Keratinocyte (primary cell): Measurements from ENCODE around the gene CGNL1. TPM values are rescaled to one million over a fixed set of nuclear protein-coding genes. Genes with fewer than 3 reads are reported as not detected.

Source experiments
- DNase-seq: peaks from one replicate; pipeline ENCODE4 v3.0.0-alpha.2; 2011; ENCODE audit warnings: low read depth, missing footprints, low spot score
- FAIRE-seq: peaks from 2 replicates; lab custom pipeline; 2011; peaks lifted over from hg19 to GRCh38; lab: Jason Lieb, UNC
- H2AFZ ChIP-seq: 2 replicates; pipeline ENCODE4 v1.6.0; 2012; ENCODE audit warnings: low read length, control low read depth, inconsistent platforms; ENCODE audit not compliant: control insufficient read depth
- H3K27ac ChIP-seq: 2 replicates; pipeline ENCODE4 v1.5.1; 2011; ENCODE audit warnings: low read length; ENCODE audit not compliant: control insufficient read depth, insufficient read depth
- H3K27me3 ChIP-seq: 3 replicates; pipeline ENCODE4 v1.6.0; 2011; ENCODE audit warnings: low read length; ENCODE audit not compliant: control insufficient read depth, insufficient read depth; ENCODE audit errors: extremely low read depth
- H3K36me3 ChIP-seq, 2 experiments: 2 replicates in 1 of 2; 3 replicates in 1 of 2; pipeline ENCODE4 v1.5.1; 2011; ENCODE audit warnings: low read length in 2 of 2, mild to moderate bottlenecking in 1 of 2; ENCODE audit not compliant: control insufficient read depth in 2 of 2, insufficient read depth in 2 of 2; ENCODE audit errors: extremely low read depth in 1 of 2
- H3K4me1 ChIP-seq: 3 replicates; pipeline ENCODE4 v1.5.1; 2011; ENCODE audit warnings: low read length; ENCODE audit not compliant: control insufficient read depth, insufficient read depth; ENCODE audit errors: extremely low read depth
- H3K4me2 ChIP-seq: 3 replicates; pipeline ENCODE4 v1.6.0; 2011; ENCODE audit warnings: low read depth, low read length; ENCODE audit not compliant: control insufficient read depth, insufficient read depth; ENCODE audit errors: extremely low read depth
- H3K4me3 ChIP-seq, 3 experiments: fragments of 200-600 bp in 1 of 3; sonication (generic) in 1 of 3; 2 replicates in 2 of 3; 3 replicates in 1 of 3; pipeline ENCODE4 v1.5.1; 2011 to 2016; ENCODE audit warnings: low read length in 3 of 3, mild to moderate bottlenecking in 3 of 3, control low read depth in 2 of 3, inconsistent platforms in 1 of 3, low read depth in 1 of 3, mixed read lengths in 1 of 3, mixed run types in 1 of 3, moderate library complexity in 1 of 3; ENCODE audit not compliant: control insufficient read depth in 2 of 3, insufficient read depth in 2 of 3; ENCODE audit errors: extremely low read depth in 1 of 3
- H3K79me2 ChIP-seq: 2 replicates; pipeline ENCODE4 v1.6.0; 2012; ENCODE audit warnings: low read length; ENCODE audit not compliant: control insufficient read depth, insufficient read depth
- H3K9ac ChIP-seq: 3 replicates; pipeline ENCODE4 v1.6.0; 2011; ENCODE audit warnings: low read length; ENCODE audit not compliant: control insufficient read depth, insufficient read depth; ENCODE audit errors: extremely low read depth
- H3K9me1 ChIP-seq: 3 replicates; pipeline ENCODE4 v1.6.0; 2011; ENCODE audit warnings: low read length; ENCODE audit not compliant: control insufficient read depth, insufficient read depth; ENCODE audit errors: extremely low read depth
- H3K9me3 ChIP-seq: 2 replicates; pipeline ENCODE4 v1.5.1; 2012; ENCODE audit warnings: low read depth, low read length; ENCODE audit not compliant: control insufficient read depth
- H4K20me1 ChIP-seq: 3 replicates; pipeline ENCODE4 v1.6.0; 2011; ENCODE audit warnings: low read length; ENCODE audit not compliant: control insufficient read depth, insufficient read depth; ENCODE audit errors: extremely low read depth
- EZH2 ChIP-seq: IDR thresholded peaks from one replicate; pipeline ENCODE4 v1.6.1; 2012; ENCODE audit warnings: inconsistent platforms, mild to moderate bottlenecking, low read length, moderate library complexity
- dilution Hi-C: fragments of 300-500 bp; cut with MboI; formaldehyde crosslinking; loops from one replicate; pipeline ENCODE4 v1.7.0; 2020; ENCODE audit warnings: low sequenced_read_pairs; ENCODE audit not compliant: extremely low pct_ligation_motif_present
- polyA plus RNA-seq, 5 experiments: library from polyadenylated mRNA; depleted of rRNA in 3 of 5; stranded (reverse) in 3 of 5; stranded (forward) in 1 of 5; unstranded in 1 of 5; fragments of >200 nt; gene quantifications; 1 replicate in 1 of 5; 2 replicates in 3 of 5; 3 replicates in 1 of 5; pipeline versions ENCODE4 v1.2.1 to v1.2.3, GENCODE V29; 2011 to 2012; ENCODE audit warnings: missing spikeins in 2 of 5, low read depth in 1 of 5, low replicate concordance in 1 of 5
- TF ChIP-seq, protein P1 (sequence below), 3 experiments: IDR thresholded peaks in 1 of 3; conservative IDR thresholded peaks in 1 of 3; optimal IDR thresholded peaks in 1 of 3; 2 replicates in 2 of 3; 3 replicates in 1 of 3; pipeline versions ENCODE3 to v1.5.1; 2011; ENCODE audit warnings: low read length in 3 of 3, mild to moderate bottlenecking in 3 of 3, moderate library complexity in 2 of 3, control low read depth in 1 of 3, inconsistent platforms in 1 of 3; ENCODE audit not compliant: insufficient read depth in 2 of 3; ENCODE audit errors: extremely low read depth in 1 of 3

CGNL1 gene
- polyA plus RNA-seq, 1 donor (not counting 4 experiments of a cell fraction or from before 2014, with no cell fraction given), result 0.05 TPM

DNA sequence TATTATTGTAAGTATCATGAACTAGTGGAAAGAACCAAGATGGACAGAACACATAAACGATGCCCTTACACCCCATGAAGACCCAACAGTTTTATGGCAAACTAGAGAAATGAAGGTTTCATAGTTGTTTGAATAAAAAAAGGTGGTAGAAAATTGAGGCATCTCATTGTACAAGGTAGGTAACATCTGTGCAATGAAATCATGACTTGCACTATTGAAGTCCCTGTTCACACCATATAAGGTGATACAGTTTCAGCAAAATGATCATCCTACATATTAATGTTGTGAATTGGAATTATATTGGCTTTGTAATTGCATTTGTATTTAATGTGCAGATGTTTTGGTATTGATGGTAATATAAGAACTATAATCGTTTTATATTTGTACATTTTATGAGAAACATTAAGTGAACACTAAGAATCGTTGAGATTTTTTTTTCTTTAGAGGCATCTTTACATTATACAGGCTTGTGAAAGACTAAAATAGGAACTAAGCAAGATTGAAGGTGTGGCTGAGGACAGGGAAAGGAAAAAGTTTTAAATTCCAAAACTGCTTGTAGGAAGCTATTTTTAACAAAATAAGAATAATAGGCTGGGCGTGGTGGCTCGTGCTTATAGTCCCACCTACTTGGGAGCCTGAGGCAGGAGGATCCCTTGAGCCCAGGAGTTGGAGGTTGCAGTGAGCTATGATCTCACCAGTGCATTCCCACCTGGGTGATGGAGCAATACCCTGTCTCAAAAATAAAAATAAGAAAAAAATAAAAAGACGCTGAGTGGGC, 48.5 kb downstream of the CGNL1 start:
- DNase-seq, result no peak
- TF ChIP-seq EZH2, result no peak
- TF ChIP-seq, protein P1, sequence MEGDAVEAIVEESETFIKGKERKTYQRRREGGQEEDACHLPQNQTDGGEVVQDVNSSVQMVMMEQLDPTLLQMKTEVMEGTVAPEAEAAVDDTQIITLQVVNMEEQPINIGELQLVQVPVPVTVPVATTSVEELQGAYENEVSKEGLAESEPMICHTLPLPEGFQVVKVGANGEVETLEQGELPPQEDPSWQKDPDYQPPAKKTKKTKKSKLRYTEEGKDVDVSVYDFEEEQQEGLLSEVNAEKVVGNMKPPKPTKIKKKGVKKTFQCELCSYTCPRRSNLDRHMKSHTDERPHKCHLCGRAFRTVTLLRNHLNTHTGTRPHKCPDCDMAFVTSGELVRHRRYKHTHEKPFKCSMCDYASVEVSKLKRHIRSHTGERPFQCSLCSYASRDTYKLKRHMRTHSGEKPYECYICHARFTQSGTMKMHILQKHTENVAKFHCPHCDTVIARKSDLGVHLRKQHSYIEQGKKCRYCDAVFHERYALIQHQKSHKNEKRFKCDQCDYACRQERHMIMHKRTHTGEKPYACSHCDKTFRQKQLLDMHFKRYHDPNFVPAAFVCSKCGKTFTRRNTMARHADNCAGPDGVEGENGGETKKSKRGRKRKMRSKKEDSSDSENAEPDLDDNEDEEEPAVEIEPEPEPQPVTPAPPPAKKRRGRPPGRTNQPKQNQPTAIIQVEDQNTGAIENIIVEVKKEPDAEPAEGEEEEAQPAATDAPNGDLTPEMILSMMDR (optimal IDR thresholded peaks at IDR 0.05 in 1 of 3, IDR thresholded peaks at IDR 0.05 in 1 of 3, conservative IDR thresholded peaks at IDR 0.05 in 1 of 3; ENCODE audit: extremely low read depth in 1 of 3, insufficient read depth in 2 of 3, low read length in 3 of 3), result no peak
- no peaks in the 10 kb centered on the region for H3K79me2 ChIP-seq
- H3K9me3 ChIP-seq, result no peaks in the 10 kb centered on the region
- dilution Hi-C loops, result no loop called here
- H3K9ac ChIP-seq, result no peak overlapping the region
- H3K4me1 ChIP-seq, result peaks cover 5% of the 10 kb centered on the region
- no peaks in the 10 kb centered on the region for H3K27me3 ChIP-seq
- H4K20me1 ChIP-seq, result no peaks in the 10 kb centered on the region
- no peak overlapping the region for H3K27ac ChIP-seq
- no peaks in the 10 kb centered on the region for H3K36me3 ChIP-seq
- no peak for FAIRE-seq
- no peak overlapping the region for H2AFZ ChIP-seq
- H3K4me2 ChIP-seq, result no peak overlapping the region
- H3K4me3 ChIP-seq, result no peak overlapping the region
- peaks cover 2% of the 10 kb centered on the region for H3K9me1 ChIP-seq

DNA sequence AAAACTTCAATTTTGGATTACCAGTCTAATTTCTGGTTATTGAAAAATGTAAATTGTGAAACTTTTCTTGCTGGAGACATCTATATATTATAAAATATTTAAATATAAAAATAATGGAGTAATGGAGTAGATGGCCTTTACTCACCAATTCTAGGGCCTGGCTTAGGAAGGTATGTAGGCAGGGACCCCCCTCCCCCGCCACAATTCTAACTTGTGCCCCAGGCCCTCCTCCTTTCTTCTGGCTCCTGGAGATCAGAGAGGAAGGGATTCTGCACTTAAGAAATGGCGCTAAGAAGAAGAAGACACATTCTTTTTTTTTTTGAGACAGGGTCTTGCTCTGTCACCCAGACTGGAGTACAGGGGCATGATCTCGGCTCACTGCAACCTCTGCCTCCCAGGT, 49.5 kb downstream of the CGNL1 start:
- no peak overlapping the region for H3K9ac ChIP-seq
- no peak overlapping the region for H3K4me2 ChIP-seq
- FAIRE-seq (no peak), DNase-seq (no peak)
- peaks cover 5% of the 10 kb centered on the region for H3K4me1 ChIP-seq
- no peak overlapping the region for H2AFZ ChIP-seq
- no peak for TF ChIP-seq EZH2
- TF ChIP-seq, protein P1 (optimal IDR thresholded peaks at IDR 0.05 in 1 of 3, IDR thresholded peaks at IDR 0.05 in 1 of 3, conservative IDR thresholded peaks at IDR 0.05 in 1 of 3; ENCODE audit: extremely low read depth in 1 of 3, insufficient read depth in 2 of 3, low read length in 3 of 3), result no peak
- H3K27me3 ChIP-seq, result no peaks in the 10 kb centered on the region
- H3K9me3 ChIP-seq, result no peaks in the 10 kb centered on the region
- dilution Hi-C loops, result no loop called here
- no peak overlapping the region for H3K4me3 ChIP-seq
- no peaks in the 10 kb centered on the region for H4K20me1 ChIP-seq
- no peaks in the 10 kb centered on the region for H3K79me2 ChIP-seq
- no peak overlapping the region for H3K27ac ChIP-seq
- H3K36me3 ChIP-seq, result no peaks in the 10 kb centered on the region
- H3K9me1 ChIP-seq, result peaks cover 2% of the 10 kb centered on the region
